Medulla oblongata (tissue), 1 donor: ENCODE results near the gene PLPPR1.
"Not testable (repeated sequence)": the region's sequence is repeated elsewhere in the genome, so short reads cannot be mapped to it uniquely, and the experiment has no call there.

Experiments used
- DNase-seq: peaks from one replicate; pipeline ENCODE4 v3.0.0-alpha.2; 2015; ENCODE audit errors: extremely low spot score

The PLPPR1 gene

DNA sequence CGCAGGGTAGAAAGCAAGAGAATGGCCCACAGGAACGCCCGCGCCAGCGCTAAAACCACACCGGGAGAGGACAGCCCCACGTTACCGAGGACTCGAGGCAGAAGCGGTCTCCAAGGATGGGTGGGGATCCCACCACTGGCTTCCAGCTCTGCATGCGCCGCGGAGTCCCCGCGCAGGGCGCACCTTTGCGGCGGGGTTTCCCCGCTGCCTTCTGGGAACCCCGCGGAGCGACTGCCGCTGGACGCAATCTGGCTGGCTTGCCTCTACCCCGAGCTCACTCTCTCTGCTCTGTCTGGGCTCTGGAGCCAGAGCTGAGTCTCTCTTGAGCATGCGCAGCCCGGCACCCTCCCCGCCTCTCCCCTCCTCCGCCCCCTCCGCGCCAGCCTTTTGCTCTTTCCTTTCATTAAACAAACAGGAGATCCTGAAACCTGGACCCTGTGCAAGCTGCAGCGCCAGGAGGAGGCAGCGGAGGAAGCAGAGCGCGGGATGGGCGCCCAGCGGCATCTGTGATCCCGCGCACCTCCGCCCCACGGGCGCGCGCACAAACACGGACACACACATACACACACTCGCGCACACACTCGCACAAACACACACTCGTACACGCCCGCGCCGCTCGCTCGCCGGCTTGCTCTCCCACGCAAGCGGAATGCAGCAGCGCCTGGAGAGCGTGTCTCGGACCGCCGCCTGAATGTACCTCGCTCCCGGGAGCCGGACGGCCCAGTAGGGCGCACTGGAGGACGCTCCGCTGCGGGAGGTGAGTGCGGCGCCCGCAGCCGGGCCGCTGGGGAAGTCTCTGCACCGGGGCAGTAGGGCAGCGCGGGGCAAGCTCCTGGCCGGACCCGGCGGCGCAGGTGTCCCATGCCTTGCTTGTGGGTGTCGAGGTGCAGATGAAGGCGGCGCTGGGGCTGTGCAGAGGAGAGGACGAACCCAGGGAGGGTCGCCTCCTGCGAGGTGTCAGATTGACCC lies at the start of gene PLPPR1:
PLPPR1 (plus strand) TSS at position 382 of the 969 bp plus-strand sequence.
- peak; percentile 82 for DNase-seq

GRCh38 chr9:100989731-100990130 lies 38.8 kb upstream of the PLPPR1 start:
- no peak for DNase-seq

DNA sequence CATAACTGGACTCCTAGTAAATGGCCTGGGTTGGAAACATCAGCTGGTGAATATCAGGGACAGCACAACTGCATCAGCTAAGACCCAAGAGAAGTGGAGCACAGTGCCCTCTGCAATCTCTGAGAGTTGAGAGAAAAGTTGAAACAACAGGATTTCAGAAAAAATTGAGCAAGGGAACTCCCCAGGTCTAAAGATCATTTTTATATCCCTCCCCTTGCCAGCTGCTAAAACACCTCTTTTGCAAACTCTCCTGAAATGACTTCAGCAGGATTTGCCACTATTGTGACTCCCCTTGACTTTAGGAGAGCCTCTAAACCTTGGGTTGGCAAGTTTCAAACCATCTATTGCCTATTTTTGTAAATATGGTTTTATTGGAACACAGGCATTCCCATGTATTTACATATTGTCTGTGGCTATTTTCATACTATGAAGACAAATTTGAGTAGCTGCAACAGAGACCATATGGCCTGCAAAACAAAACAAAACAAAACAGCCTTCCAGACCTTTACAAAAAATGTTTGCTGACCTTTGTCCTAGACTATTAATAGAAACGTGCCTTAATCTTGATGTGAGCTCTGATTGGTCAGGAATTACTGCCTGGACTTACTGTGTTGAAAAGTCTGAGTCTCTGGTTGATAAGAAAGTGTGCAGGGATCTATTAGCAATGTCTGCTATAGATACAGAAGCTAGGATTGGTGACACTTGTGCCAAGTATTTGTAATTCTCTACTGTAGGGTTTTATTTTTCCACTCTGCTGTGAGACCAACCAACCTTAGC lies 37.7 kb upstream of the PLPPR1 start:
- no peak for DNase-seq

DNA sequence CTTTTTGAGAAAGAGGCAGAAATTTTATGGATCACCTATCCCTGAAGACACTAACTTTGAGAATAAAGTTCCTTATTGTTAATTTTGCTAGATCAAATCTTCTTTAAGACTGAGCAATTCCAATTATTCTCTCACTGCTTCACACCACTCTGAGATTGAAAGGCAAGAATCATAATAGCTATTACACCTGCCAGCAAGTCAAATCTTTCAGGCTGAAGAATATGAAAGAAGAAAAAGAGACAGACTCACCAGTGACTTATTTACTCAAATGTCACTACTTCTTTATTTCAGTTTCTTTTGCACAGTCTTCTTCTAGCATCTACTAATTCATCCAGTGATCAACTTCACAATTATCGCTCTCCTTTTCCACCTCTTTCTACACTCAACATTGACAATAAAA lies 35.9 kb upstream of the PLPPR1 start:
- no peak for DNase-seq

DNA sequence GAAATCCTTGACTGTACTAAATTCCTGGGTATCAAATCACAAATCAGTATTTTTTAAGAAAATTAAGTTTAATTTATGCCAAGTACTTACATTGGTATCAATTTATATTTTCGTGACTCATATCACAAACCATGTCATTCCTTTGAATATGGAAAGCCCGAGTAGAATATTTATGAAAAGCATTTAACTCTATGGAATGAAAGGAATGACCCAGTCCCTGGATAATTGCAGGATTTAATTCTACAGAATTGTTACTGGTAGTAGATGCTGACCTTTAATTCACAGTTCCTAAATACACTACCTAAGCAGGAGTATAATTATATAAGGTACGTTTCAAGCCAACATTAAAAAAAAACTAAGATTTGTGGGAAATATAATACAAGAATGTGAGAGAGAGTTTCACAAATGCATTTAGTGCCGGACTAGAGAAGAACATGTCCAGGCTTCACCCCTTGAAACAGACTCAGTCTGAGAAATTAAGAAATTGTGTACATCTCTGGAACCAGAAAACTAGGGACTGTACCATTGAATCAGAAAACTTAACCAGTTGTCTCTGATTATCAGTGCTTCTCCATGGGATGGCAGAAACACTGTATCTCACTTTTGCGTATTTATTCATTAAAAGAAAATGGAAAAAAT lies 28.5 kb upstream of the PLPPR1 start:
- DNase-seq: no peak

DNA sequence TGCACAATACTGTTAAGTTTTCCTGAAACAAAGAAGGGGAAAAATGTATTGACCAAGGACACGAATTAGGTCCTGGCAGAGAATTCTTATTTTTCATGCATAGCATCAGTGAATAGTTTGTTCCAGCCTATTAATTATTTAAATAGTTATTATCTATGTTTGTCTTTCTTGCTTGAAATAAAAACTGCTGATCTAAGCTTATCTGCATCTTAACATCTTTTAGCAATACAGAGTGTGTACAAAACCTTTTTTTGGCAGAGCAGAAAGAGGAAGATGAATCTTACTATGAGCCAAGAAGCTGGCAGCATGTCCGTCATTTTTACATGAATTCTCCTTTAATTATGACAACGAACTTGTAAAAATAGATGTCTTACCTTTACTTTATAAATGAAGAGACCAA lies 23.3 kb upstream of the PLPPR1 start:
- DNase-seq: no peak

- no peak for DNase-seq
Measured at GRCh38 chr9:101014566-101014965, 14.0 kb upstream of the PLPPR1 start.

DNA sequence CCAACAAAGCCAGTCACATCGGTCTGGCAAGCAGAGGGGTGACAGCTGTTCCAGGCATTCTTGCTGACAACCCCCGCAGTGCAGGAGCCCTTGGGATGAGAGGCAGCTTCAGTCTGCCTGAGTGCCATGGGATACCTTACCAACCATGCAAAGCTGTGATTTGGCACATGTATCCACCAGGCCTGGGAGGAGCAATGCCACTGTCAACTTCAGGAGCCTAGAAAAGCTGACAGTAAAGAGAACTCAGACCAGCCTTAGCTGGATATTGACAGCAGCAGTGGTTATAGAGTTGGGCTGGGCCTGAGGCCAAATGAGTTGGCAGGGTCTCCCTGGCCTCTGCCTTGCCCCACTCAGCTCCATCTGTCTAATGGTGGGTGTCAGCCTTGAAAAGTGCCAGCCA lies 10.1 kb upstream of the PLPPR1 start:
- DNase-seq: no peak

- no peak for DNase-seq
Measured at GRCh38 chr9:101022704-101023103, 5.8 kb upstream of the PLPPR1 start.

DNA sequence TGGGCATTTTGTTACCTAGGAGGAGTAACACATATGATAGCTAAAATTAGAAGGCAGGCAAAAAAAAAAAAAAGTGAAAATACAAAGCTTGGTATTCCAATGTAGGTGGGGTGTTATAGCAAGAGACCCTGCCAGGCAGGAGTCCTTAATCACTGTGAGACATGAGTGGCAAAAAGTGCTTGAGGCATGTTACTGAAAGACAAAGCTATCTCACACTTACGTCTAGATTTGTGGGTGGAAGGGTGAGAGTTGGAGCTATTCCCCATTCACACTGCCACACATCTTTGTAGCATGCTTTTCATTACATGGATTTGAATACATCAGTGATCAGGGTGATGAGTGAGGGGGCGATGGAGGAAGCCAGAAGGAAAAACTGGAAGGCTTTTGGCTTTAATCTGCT lies 2.6 kb upstream of the PLPPR1 start:
- DNase-seq: no peak

GRCh38 chr9:101026824-101027223 lies 1.7 kb upstream of the PLPPR1 start:
- no peak for DNase-seq

GRCh38 chr9:101027236-101027635 lies 1.3 kb upstream of the PLPPR1 start:
- no peak for DNase-seq

GRCh38 chr9:101027733-101028345 lies 688 bp upstream of the PLPPR1 start:
- DNase-seq: peak; percentile 45

- no peak for DNase-seq
Measured at GRCh38 chr9:101029315-101030085, 973 bp downstream of the PLPPR1 start.

- no peak for DNase-seq
Measured at GRCh38 chr9:101030086-101030391, 1.5 kb downstream of the PLPPR1 start.

- DNase-seq: no peak
Measured at GRCh38 chr9:101032426-101032825, 3.9 kb downstream of the PLPPR1 start.

DNA sequence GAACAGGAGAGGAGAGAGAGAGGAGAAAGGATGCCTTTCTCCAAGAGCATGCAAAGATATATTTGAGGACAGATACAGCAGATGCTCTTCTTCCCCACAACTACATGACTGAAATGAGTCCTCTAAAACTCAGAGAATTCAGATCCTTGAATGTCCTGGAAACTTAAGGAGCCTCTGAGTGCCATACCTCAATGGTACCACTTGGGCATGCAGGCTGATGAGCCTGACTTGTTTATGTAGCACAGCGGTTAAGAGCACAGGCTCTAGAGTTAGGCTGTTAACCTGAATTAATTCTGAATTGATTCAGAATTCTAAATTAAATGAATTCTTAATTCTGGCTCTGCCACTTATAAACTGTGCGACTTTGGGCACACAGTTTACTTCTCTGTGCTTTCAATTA lies 5.7 kb downstream of the PLPPR1 start:
- no peak for DNase-seq

DNA sequence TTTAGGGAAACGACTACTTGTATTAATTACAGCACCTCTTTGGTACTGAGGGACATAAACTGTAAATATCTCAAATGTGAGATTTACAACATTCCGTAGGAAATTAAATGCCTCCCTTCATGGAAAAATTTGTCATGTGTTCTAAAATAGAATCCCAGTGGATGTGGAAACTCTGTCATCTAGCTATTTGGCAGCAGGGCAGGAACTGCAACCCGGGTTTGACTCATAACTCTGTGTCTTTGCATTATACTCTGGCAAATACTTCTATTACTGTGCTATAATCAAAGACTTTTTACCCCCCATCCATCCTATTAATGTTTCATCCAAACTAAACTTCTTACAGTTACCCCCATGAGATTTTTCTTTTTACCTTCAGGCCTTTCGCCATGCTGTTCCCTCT lies 6.6 kb downstream of the PLPPR1 start:
- DNase-seq: no peak

DNA sequence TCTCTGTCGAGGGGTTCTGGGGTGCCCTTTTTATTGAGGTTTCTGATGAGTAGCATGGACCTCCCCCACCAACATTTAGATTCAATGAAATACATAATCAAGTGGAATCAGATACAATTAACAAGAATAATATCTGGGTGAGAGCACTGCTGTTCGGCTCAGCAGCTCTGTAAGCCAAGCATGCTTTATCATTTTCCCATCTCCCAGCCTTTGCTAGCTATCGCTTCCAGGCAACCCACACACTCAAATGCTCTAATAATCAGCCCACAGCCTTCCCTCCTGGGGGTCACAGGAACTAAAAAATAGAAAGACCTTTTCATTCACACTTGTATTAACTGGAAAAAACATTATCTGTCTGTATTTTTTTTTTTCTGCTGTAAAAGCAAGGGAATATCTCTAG lies 8.9 kb downstream of the PLPPR1 start:
- no peak for DNase-seq

DNA sequence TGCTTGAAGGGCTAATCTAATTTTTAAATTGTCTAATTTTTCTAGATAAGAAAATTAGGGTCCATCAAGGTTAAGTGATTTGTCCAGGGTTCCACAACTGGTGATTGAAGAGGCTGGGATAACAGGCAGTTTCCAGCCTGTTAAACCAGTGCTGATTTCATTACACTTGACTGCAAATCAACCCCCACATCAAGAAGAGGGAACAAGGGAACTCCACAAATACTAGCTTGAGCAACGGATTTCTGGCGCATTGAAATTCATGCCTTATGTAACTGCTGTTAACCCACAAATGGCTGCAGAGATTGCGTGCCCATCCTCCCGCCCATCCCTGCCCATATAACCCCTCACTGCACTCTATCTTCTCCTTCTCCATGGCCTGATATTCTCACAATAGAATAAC lies 10.0 kb downstream of the PLPPR1 start:
- DNase-seq: no peak

DNA sequence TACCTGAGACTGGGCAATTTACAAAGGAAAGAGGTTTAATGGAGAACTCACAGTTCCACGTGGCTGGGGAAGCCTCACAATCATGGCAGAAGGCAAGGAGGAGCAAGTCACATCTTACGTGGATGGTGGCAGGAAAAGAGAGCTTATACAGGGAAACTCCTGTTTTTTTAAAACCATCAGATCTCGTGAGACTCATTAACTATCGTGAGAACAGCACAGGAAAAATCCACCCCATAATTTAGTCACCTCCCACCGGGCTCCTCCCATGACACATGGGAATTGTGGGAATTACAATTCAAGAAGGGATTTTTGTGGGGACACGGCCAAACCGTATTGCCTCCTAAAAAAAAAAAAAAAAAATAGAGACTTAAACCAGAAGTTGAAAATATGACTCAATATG lies 11.1 kb downstream of the PLPPR1 start:
- not testable (repeated sequence) for DNase-seq
